Skeletal muscle satellite cell (primary cell): Measurements from ENCODE around the gene SPATA18.

Source experiments
- H3K27me3 ChIP-seq: 2 replicates; pipeline ENCODE4 v1.7.0; 2013; ENCODE audit warnings: low read length; ENCODE audit not compliant: control insufficient read depth, insufficient read depth
- H3K36me3 ChIP-seq: 2 replicates; pipeline ENCODE4 v1.7.0; 2013; ENCODE audit warnings: mild to moderate bottlenecking, control low read depth, low read length; ENCODE audit not compliant: insufficient read depth
- H3K4me1 ChIP-seq: 2 replicates; pipeline ENCODE4 v1.7.0; 2013; ENCODE audit warnings: low read length; ENCODE audit not compliant: control insufficient read depth, insufficient read depth
- H3K4me2 ChIP-seq: 2 replicates; pipeline ENCODE4 v1.7.0; 2013; ENCODE audit warnings: mild to moderate bottlenecking, low read length
- H3K4me3 ChIP-seq: 2 replicates; pipeline ENCODE4 v1.7.0; 2013; ENCODE audit warnings: low read length
- H3K9ac ChIP-seq: 2 replicates; pipeline ENCODE4 v1.7.0; 2013; ENCODE audit warnings: mild to moderate bottlenecking, low read depth, low read length, moderate library complexity
- H3K9me3 ChIP-seq: replicated peaks from 2 replicates; pipeline ENCODE4 v1.7.0; 2013; ENCODE audit warnings: mild to moderate bottlenecking, control low read depth, low read length

SPATA18 gene

GRCh38 chr4:52019936-52020657 is 31.0 kb upstream of the SPATA18 start, which contains the start of gene LRRC66:
Gene LRRC66 (minus strand): TSS chr4:52020363. CDS start chr4:52017613, 2,750 bp downstream.
- H3K9ac ChIP-seq, result no peak within 1 kb of the TSS
- peak within 1 kb of the TSS; percentile 27 for H3K4me3 ChIP-seq
- no peaks in the 10 kb centered on the region for H3K27me3 ChIP-seq
- peaks cover 31% of the 10 kb centered on the region for H3K36me3 ChIP-seq
- no peaks in the 10 kb centered on the region for H3K9me3 ChIP-seq
- H3K4me2 ChIP-seq, result peak within 1 kb of the TSS; percentile 9
- H3K4me1 ChIP-seq, result peaks cover 6% of the 10 kb centered on the region

GRCh38 chr4:52028970-52029369 is 22.1 kb upstream of the SPATA18 start:
- peak overlapping the region; percentile 21 for H3K4me2 ChIP-seq
- H3K36me3 ChIP-seq, result peaks cover 54% of the 10 kb centered on the region
- H3K9ac ChIP-seq, result no peak overlapping the region
- no peaks in the 10 kb centered on the region for H3K27me3 ChIP-seq
- H3K9me3 ChIP-seq, result no peaks in the 10 kb centered on the region
- no peak overlapping the region for H3K4me3 ChIP-seq
- H3K4me1 ChIP-seq, result peaks cover 12% of the 10 kb centered on the region

- Histone ChIP-seq H3K9ac (no peak overlapping the region), H3K27me3 (no peaks in the 10 kb centered on the region), H3K4me3 (no peak overlapping the region)
Measured at GRCh38 chr4:52032005-52032404, 19.1 kb upstream of the SPATA18 start.

DNA sequence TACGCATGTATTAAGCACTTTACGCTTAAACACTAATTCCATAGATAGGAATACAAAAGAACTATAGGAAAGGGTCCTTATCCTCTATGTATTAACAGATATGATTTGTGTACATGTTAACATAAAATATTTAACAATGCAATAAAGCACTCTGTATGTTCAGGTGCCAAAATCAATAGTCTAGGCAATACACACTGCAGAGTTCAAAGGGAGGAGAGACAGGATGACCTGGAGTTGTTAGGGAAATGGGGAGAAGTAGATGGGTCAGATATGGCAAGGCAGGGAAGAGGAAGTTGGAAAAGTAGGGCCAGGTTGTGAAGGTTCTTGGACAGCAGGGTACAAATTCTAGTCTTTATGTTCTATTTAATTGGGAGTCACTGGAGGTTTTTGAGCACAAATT is 15.9 kb upstream of the SPATA18 start:
- Histone ChIP-seq H3K4me1 (peaks cover 21% of the 10 kb centered on the region), H3K4me3 (no peak overlapping the region), H3K4me2 (no peak overlapping the region), H3K27me3 (no peaks in the 10 kb centered on the region), H3K9ac (no peak overlapping the region), H3K9me3 (no peaks in the 10 kb centered on the region), H3K36me3 (peaks cover 10% of the 10 kb centered on the region)

More at GRCh38 chr4:52032005-52032404, 19.1 kb upstream of the SPATA18 start:
- Histone ChIP-seq H3K36me3 (peaks cover 30% of the 10 kb centered on the region), H3K9me3 (no peaks in the 10 kb centered on the region), H3K4me2 (no peak overlapping the region), H3K4me1 (peaks cover 27% of the 10 kb centered on the region)

DNA sequence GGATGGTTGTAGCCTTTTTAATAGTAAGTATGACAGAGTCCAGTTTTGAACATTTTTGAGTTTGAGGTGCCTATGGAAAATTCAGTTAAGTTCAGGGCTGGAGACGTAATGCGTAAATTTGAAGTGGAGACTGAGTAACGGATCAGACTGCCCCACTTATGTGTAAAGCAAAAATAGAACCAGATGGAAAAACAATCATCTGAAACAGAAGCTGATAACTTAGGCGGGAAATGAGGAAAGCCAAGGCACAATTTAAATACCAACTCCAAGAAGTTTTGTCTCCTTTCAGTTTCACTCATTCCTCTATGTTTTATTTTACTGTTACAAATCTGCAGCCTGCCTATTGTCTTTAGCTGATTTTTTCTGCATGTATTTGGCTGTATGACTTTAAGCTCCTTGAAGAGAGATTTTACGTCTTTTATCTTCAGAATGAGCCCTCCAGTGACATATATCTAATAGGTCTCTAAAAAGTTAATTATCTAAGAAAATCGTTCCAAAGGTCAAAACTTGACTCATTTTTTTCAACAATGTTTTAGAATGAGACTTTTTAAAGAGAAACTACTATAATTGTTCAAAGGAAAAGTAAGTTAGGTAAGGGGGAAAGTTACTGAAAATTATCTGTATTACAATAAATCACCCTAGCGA is 14.1 kb upstream of the SPATA18 start:
- peak overlapping the region; percentile 77 for H3K9ac ChIP-seq
- peak overlapping the region; percentile 77 for H3K4me2 ChIP-seq
- H3K36me3 ChIP-seq, result no peaks in the 10 kb centered on the region
- H3K9me3 ChIP-seq, result no peaks in the 10 kb centered on the region
- peaks cover 13% of the 10 kb centered on the region for H3K27me3 ChIP-seq
- H3K4me1 ChIP-seq, result peaks cover 21% of the 10 kb centered on the region
- peak overlapping the region; percentile 93 for H3K4me3 ChIP-seq

GRCh38 chr4:52037689-52038102 is 13.4 kb upstream of the SPATA18 start:
- H3K4me2 ChIP-seq, result peak overlapping the region; percentile 77
- no peaks in the 10 kb centered on the region for H3K36me3 ChIP-seq
- H3K4me3 ChIP-seq, result peak overlapping the region; percentile 93
- H3K9me3 ChIP-seq, result no peaks in the 10 kb centered on the region
- peak overlapping the region; percentile 77 for H3K9ac ChIP-seq
- H3K4me1 ChIP-seq, result peaks cover 21% of the 10 kb centered on the region
- H3K27me3 ChIP-seq, result peaks cover 20% of the 10 kb centered on the region

GRCh38 chr4:52038103-52038912 is 12.8 kb upstream of the SPATA18 start, which contains the start of gene SGCB:
Gene SGCB (minus strand): TSS chr4:52038299. CDS start chr4:52038259, 40 bp downstream.
- Histone ChIP-seq H3K27me3 (peaks cover 21% of the 10 kb centered on the region), H3K4me3 (peak within 1 kb of the TSS; percentile 93), H3K9me3 (no peaks in the 10 kb centered on the region), H3K9ac (peak within 1 kb of the TSS; percentile 77), H3K4me1 (peaks cover 21% of the 10 kb centered on the region), H3K36me3 (no peaks in the 10 kb centered on the region), H3K4me2 (peak within 1 kb of the TSS; percentile 94)

- Histone ChIP-seq H3K4me3 (no peak overlapping the region), H3K4me1 (no peaks in the 10 kb centered on the region), H3K27me3 (peaks cover 26% of the 10 kb centered on the region), H3K4me2 (no peak overlapping the region), H3K36me3 (no peaks in the 10 kb centered on the region), H3K9me3 (no peaks in the 10 kb centered on the region), H3K9ac (no peak overlapping the region)
Measured at GRCh38 chr4:52045028-52045427, 6.1 kb upstream of the SPATA18 start.

GRCh38 chr4:52049266-52049665 is 1.8 kb upstream of the SPATA18 start:
- Histone ChIP-seq H3K36me3 (no peaks in the 10 kb centered on the region), H3K9me3 (no peaks in the 10 kb centered on the region), H3K4me2 (no peak overlapping the region), H3K4me1 (no peaks in the 10 kb centered on the region), H3K9ac (no peak overlapping the region), H3K4me3 (no peak overlapping the region), H3K27me3 (peaks cover 9% of the 10 kb centered on the region)

- H3K4me1 ChIP-seq, result no peaks in the 10 kb centered on the region
- H3K27me3 ChIP-seq, result peaks cover 3% of the 10 kb centered on the region
- H3K9me3 ChIP-seq, result no peaks in the 10 kb centered on the region
- peak overlapping the region; percentile 79 for H3K4me3 ChIP-seq
- no peaks in the 10 kb centered on the region for H3K36me3 ChIP-seq
- peak overlapping the region; percentile 98 for H3K4me2 ChIP-seq
- peak overlapping the region; percentile 75 for H3K9ac ChIP-seq
Measured at GRCh38 chr4:52051615-52052474, 741 bp downstream of the SPATA18 start.
